Lower leg skin (tissue), 4 donors: ENCODE results near the gene AMPH. TPM values are rescaled to one million over a fixed set of nuclear protein-coding genes. Genes with fewer than 3 reads are reported as not detected.
A peak's percentile ranks its signal among the peaks of the same experiment; 100 is the strongest.

Source experiments
- DNase-seq, 2 donors: peaks; one replicate each; pipeline ENCODE4 v3.0.0-alpha.2; 2019; ENCODE audit warnings: low spot score in 2 of 2
- H3K4me3 ChIP-seq: fragments of 200-600 bp; sonication (generic); 2 replicates; pipeline ENCODE4 v1.5.1; 2017; ENCODE audit warnings: mild to moderate bottlenecking, low read depth; ENCODE audit not compliant: poor library complexity, severe bottlenecking
- POLR2A ChIP-seq, 2 donors: fragments of 450-650 bp; IDR thresholded peaks; one replicate each; pipeline ENCODE4 v1.6.1; 2016 to 2017; ENCODE audit warnings: antibody characterized with exemption in 2 of 2, mild to moderate bottlenecking in 1 of 2, moderate library complexity in 1 of 2
- WGBS, 2 donors: methylation state at CpG; one replicate each; pipeline ENCODE4 v1.1.5; 2018; 5-methylcytosine and 5-hydroxymethylcytosine counted together
- intact Hi-C: fragments of 100-400 bp; cut with DNase I; formaldehyde crosslinking; loops from one replicate; pipeline ENCODE4 v1.15.0; 2023; ENCODE audit warnings: low total_unique reads
- total RNA-seq, 4 donors: library from RNA; depleted of rRNA; stranded (reverse); fragments of >200 nt; gene quantifications; one replicate each; pipeline ENCODE4 v1.1.0, GENCODE V29; 2016
- TF ChIP-seq, protein P1 (sequence below), 3 donors: fragments of 450-650 bp; IDR thresholded peaks; one replicate each; pipeline ENCODE4 v1.5.1; 2016; ENCODE audit warnings: antibody characterized with exemption in 3 of 3, mild to moderate bottlenecking in 3 of 3, moderate library complexity in 2 of 3

Gene AMPH
- total RNA-seq, 4 donors from 2014 or later, result 0.47 to 6.7 (median 3.8) TPM

DNA sequence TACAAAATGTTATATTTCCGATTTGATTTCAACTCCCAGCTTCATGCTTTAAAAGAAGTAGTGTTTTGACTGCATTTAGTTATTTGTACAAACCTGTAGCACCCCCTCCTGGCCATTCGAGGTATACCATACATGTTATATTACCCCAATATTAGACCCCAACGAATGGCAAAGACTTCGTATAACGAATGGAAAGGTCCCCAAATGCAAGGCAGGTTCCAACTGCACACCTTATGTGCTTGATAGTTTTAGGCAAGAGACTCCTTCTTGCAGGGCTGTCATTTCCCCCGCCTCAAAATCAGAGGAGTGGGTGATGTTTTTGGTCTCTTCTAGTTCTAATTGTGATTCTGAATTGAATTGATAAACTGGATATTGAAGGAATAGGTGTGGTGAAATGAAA, 256.7 kb downstream of the AMPH start:
- intact Hi-C loops, result no loop called here
- TF ChIP-seq, protein P1, sequence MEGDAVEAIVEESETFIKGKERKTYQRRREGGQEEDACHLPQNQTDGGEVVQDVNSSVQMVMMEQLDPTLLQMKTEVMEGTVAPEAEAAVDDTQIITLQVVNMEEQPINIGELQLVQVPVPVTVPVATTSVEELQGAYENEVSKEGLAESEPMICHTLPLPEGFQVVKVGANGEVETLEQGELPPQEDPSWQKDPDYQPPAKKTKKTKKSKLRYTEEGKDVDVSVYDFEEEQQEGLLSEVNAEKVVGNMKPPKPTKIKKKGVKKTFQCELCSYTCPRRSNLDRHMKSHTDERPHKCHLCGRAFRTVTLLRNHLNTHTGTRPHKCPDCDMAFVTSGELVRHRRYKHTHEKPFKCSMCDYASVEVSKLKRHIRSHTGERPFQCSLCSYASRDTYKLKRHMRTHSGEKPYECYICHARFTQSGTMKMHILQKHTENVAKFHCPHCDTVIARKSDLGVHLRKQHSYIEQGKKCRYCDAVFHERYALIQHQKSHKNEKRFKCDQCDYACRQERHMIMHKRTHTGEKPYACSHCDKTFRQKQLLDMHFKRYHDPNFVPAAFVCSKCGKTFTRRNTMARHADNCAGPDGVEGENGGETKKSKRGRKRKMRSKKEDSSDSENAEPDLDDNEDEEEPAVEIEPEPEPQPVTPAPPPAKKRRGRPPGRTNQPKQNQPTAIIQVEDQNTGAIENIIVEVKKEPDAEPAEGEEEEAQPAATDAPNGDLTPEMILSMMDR (IDR thresholded peaks at IDR 0.05), result no peak
- H3K4me3 ChIP-seq, result no peak overlapping the region
- no peak for DNase-seq
- 34 to 35% methylated on average over 6 of the region's 6 CpGs for WGBS, 2 donors

DNA sequence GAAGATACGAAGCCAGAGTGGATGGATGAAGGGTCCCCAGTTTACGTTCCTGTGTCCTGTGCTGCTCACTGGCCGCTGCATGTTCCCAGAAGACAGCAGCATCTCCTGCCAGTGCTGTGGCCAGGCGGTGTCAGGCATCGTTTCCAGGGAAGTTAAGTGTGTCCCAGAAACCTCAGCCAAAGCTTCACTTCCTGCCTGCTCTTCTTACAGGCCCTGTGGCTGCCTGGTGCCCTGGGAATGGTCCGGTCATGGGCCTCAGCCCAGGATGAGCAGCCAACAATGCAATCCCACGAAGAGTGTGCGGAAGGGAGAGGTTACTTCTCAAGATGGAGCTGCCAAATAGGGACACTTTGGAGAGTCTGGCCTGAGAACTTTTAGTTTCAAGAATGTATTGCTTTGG, 258.0 kb downstream of the AMPH start:
- intact Hi-C loops, result no loop called here
- H3K4me3 ChIP-seq, result no peak overlapping the region
- WGBS, 2 donors, result 63 to 66% methylated on average over 8 of the region's 8 CpGs
- DNase-seq, result no peak
- TF ChIP-seq POLR2A (IDR thresholded peaks at IDR 0.05), result no peak
- TF ChIP-seq, protein P1 (IDR thresholded peaks at IDR 0.05), result no peak

DNA sequence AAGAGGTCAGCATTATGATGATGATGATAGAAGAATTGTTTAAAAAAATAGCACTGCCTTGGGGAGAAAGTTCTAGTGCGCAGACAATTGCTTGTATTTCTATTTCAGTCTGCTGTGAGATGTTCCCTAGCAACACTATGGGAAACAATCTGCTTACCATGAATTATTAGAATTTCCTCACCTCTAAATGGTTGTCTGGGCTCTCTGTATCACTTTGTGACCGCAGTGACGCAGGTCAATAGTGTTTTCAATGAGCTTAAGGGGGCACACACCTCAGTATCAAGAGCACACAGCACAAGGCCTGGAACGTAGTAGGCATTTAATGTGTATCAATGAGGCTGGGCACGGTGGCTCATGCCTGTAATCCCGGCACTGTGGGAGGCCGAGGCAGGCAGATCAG, 258.9 kb downstream of the AMPH start:
- H3K4me3 ChIP-seq, result no peak overlapping the region
- intact Hi-C loops, result no loop called here
- no peak for TF ChIP-seq POLR2A (IDR thresholded peaks at IDR 0.05)
- TF ChIP-seq, protein P1 (IDR thresholded peaks at IDR 0.05), result no peak
- WGBS, 2 donors, result 91 to 99% methylated on average over 7 of the region's 7 CpGs
- no peak for DNase-seq

DNA sequence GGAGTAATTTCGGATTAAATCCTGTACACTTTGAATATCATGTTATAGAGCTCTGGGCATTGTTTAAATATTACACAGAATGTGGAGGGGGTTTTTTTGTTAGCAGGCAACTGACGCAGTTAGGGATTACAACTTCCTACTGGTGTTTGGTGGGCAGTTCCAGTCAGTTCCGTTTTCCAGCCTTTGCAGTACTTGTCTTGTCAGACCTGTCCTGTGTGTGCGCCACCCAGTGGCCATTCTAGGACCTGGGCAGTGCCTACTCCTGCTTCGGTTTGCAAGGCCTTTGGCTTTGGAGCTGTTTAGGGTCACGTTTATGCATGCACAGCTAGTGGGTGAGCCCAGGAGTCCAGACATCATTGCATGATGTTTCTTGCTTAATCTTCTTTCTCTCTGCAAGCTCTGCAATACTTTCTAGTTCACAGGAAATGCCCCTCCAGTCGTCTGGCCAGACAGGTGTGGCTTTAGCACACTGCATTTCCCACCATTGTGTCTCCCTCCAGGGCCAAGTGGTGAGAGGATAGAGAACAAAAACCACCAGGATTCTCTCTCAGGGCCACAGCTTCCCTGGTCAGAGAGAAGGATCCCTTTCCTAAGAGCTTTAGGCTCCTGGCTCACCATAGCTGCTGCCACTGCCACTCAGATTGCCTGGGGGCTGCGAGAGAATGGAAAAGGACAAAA, 261.2 kb downstream of the AMPH start:
- WGBS, 2 donors, result 28 to 29% methylated on average over 8 of the region's 8 CpGs
- intact Hi-C loops, result no loop called here
- H3K4me3 ChIP-seq, result no peak overlapping the region
- peak; percentile 78 to 96 for DNase-seq
- no peak for TF ChIP-seq POLR2A (IDR thresholded peaks at IDR 0.05)
- TF ChIP-seq, protein P1 (IDR thresholded peaks at IDR 0.05), result no peak

DNA sequence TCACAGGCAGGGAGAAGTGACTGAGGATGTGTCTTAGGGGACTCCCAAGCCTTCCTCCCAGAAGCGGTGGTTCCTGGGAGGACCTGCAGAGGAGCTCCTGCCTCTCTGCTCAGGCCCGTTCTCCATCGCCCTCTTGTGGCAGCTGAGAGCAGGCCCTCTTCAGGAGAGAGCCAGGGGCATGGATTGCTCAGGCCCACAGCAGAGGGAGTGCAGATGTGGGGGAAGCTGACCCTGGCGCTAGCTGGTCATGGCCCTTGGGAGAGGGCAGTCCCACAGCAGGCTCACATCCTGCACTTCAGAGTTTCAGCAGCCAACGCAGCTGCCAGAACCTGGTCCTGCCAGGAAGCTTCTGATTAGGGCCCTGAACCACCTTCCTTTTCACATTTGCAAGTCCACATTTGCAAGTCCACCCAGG, 263.0 kb downstream of the AMPH start:
- no peak overlapping the region for H3K4me3 ChIP-seq
- TF ChIP-seq, protein P1 (IDR thresholded peaks at IDR 0.05), result no peak
- no peak for TF ChIP-seq POLR2A (IDR thresholded peaks at IDR 0.05)
- intact Hi-C loops, result no loop called here
- no peak for DNase-seq
- WGBS, 2 donors, result 22 to 32% methylated on average over 3 of the region's 5 CpGs
